HG03521 (cell line): ENCODE results near the gene VPS35L.
"Not testable (repeated sequence)": the region's sequence is repeated elsewhere in the genome, so short reads cannot be mapped to it uniquely, and the experiment has no call there.

Source experiments
- ATAC-seq: cut with Tn5 transposase; IDR thresholded peaks from one replicate; pipeline ENCODE4 v1.9.1; 2021; ENCODE audit warnings: mild to moderate bottlenecking, moderate library complexity; ENCODE audit not compliant: unreplicated experiment

Gene VPS35L

GRCh38 chr16:19645557-19645981 lies 90.1 kb downstream of the VPS35L start:
- ATAC-seq: no peak

- no peak for ATAC-seq
Observed at GRCh38 chr16:19649980-19650379, 94.5 kb downstream of the VPS35L start.

- no peak for ATAC-seq
Observed at GRCh38 chr16:19654147-19654546, 98.6 kb downstream of the VPS35L start.

DNA sequence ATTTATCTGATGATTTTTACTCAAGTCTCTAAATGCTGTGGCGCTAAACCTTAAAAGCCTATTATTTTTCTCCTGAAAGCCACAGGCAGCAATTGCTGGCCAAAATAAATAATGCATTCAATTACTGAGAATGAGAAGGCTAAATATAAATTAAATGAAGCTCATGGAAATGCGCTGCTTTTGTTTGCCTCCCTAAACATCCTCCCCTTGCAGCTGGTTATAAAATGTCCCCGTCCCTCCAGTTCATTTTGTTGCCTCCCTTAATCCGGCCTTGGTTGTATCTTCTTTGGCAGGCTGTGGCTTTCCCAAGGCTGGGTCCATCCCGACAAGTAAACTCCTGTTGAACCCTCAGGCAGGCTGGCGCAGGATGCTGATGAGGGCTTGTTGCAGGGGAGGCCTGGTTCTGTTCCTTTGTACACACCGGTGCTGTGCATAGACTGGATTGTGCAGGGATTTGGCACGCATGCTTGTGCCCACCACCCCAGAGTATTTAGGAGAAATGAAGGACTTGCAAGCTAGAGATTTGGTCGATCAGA lies 99.8 kb downstream of the VPS35L start:
- no peak for ATAC-seq

GRCh38 chr16:19657831-19658230 lies 102.3 kb downstream of the VPS35L start:
- ATAC-seq: no peak

DNA sequence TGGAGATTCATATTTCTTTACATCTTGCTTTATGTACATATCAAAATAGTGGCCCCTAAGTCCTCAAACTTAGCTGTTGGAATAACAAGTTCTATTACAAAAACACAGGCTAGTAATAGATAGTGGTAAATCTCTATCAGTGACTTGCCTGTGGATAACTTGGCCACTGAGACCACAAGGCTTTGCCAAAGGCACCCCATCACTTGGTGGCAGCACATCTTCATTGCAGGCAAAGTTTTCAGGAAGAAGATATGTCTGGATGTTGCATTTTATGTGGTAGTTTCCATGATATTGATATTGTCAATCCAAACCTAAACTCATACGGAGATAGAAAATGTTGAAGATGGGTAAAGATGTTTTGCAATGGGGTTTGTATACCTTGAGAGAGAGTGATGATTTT lies 104.1 kb downstream of the VPS35L start:
- ATAC-seq: no peak

DNA sequence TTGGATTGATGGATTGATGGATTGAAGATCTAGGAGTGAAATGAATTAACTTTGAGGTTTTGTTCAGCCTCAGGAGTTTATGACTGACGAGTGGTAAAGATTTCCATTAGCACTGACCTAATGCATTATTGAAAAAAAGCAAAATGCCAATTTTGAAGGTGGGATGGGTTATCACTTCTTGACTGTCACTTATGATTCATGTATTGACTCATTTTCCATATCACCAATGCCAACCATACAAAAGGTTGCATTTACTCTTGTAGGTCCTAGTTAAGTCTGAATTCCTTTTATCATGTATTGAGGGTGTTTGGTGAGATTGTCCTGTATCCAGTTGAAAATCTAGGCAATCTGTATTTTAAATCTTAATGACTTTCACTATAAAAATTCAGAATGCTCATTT lies 104.9 kb downstream of the VPS35L start:
- no peak for ATAC-seq

DNA sequence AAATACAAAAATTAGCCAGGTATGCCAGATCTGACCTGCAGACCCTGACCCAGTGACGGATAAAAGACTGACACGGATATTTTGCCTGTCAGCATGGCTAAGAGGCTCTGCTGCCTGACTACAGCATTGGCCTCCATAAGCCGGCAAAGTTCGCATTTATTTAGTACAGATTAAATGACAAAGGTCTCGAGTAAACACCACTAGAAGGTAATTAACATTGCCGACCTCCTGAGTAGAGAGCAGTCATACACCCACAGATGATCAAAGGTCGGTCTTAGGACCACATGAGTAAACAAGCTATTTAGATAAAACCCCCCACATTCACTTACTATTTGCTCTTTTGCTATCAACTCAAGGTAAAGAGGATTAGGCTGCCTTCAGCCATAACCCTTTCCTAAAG lies 106.8 kb downstream of the VPS35L start:
- no peak for ATAC-seq

GRCh38 chr16:19664166-19664565 lies 108.7 kb downstream of the VPS35L start:
- ATAC-seq: no peak

DNA sequence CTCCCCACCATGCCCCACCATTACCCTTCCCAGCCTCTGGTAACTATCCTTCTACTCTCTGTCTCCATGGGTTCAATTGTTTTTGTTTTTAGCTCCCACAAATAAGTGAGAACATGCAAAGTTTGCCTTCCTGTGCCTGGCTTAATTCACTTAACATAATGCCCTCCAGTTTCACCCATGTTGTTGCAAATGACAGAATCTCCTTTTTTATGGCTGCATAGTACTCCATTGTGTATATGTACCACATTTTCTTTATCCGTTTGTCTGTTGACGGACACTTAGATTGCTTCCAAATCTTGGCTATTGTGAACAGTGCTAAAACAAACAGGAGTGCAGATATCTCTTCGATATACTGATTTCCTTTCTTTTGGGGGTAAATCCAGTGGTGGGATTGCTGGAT lies 109.8 kb downstream of the VPS35L start:
- ATAC-seq: not testable (repeated sequence)

- no peak for ATAC-seq
Observed at GRCh38 chr16:19666477-19666876, 111.0 kb downstream of the VPS35L start.

DNA sequence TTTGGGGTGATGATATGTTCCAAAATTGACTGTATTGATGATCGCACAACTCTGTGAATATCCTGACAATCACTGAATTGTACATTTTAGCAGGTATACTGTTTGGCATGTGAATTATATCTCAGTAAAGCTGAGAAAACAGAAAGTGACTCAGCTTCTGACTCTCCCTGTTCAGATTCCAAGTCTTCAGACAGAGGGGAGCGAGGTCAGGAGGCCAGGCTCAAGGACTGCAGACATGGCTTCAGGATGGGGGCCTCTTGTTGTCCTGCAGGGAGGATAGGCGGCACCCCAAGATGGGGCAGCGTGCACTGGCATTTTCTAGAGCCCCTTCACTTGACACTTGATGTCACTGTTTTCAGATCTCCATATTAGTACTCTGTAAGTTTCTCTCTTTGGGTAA lies 116.9 kb downstream of the VPS35L start:
- ATAC-seq: no peak

- no peak for ATAC-seq
Observed at GRCh38 chr16:19674485-19674884, 119.0 kb downstream of the VPS35L start.

DNA sequence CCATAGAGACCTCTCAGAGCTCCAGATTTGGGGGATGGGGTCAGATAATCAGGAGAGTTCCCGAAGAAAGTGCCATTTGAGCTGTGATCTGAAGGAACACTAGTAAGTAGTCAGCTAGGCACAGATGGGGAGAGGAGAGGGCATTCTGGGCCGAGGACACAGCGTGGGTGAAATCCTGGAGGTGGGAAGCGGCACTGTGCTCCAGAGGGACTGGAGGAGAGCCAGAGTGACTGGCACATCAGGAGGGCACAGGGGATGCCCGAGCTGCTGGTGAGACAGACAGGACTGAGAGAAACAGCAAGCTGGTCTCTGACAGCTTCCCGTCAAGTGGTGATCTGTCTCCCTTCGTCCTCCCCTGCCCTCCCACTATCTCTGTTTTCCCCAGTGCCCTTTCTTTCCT lies 121.9 kb downstream of the VPS35L start:
- no peak for ATAC-seq

- no peak for ATAC-seq
Observed at GRCh38 chr16:19678804-19679203, 123.3 kb downstream of the VPS35L start.

GRCh38 chr16:19679281-19679680 lies 123.8 kb downstream of the VPS35L start:
- ATAC-seq: not testable (repeated sequence)

GRCh38 chr16:19680881-19681340 lies 125.4 kb downstream of the VPS35L start:
- ATAC-seq: no peak

DNA sequence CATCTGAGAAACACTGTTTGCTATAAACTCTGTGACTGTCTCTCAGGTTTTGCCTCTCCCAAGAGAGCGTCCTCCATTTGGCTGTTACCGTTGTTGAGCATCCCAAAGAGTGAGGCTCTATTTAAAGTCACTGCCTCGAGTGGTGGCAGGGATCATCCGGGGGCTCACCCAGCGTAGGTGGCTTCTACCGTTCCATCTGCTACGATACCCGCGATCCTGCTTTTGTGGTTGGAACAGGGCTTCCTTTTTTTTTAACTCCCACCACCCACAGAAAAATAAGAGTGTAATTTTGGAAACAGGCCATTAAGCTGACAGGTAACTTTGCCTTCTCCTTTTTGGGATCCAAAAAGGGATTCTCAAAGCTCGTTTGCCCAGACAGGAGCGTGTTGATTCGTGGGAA lies 126.1 kb downstream of the VPS35L start:
- ATAC-seq: no peak

DNA sequence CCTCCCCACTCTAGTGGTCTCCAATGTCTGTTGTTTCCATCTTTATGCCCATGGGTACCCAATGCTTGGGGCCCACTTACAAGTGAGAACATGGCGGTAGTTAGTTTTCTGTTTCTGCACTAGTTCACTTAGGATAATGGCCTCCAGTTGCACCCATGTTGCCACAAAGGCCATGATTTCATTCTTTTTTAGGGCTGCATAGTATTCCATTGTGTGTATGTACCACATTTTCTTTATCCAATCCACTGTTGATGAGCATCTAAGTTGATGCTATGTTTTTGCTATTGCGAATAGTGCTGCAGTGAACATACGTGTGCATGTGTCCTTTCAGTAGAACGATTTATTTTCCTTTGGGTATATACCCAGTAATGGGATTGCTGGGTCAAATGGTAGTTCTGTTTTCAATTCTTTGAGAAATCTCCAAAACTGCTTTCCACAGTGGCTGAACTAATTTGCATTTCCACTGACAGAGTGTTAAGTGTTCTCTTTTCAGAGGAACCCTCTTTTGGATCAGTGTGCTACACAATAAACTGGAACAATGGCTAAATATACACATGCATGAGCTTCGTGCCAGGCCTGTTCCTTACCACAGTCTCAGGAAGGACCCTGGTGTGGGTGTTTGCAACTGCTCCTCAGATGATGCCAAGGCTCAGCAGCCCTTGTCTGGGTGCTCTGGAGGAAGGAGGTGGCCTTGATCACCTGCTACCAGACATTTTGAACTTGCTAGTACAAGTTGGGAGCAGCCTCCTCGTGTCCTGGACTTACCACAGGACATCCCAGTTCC lies 128.1 kb downstream of the VPS35L start:
- ATAC-seq: no peak

DNA sequence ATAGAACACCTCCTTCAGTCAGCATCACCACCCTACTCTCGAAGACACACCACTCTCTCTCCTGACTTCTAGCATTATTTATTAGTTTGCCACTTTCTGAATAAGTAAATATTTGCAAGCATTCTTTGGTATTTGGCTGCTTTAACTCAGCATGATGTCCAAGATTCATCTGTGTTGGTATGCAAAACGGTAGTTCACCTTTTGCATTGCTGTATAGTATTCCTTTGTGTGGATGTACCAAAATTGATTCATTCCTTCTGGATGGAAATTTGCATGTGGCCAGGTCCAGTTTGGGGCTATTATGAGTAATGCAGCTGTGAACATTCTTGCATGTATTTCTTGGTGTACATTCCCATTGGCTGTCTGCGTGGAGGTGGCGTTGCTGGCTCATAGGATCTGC lies 129.7 kb downstream of the VPS35L start:
- ATAC-seq: no peak

- no peak for ATAC-seq
Observed at GRCh38 chr16:19687279-19687678, 131.8 kb downstream of the VPS35L start.

DNA sequence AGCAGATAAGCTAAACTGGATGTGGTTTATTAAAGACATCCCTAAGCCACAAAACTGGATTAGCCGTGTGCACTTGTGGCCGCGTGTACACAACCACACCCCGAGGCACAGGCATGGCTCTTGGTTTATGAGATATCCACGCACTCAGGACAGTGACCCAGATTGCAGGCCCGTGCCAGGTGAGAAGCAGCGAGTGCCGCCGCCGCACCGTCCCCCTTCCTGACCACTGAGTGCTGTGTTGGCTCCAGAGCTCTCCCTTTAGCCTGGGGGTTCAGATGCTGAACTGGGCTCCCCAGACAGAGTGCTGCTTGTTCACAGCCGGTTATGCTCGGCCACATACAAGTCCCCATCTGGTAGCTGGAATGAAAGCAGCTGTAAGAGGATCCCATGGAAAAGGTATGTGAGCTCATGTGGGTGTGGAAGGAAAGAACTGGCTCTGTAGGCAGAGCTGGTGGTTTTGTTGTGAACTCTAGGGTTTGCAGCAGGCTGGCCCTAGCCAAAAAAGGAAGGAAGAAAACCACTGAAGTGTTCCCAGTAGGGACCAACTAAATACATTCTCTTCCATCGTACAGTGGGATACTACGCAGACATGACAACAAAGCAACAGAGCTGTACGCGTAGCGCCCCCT lies 133.0 kb downstream of the VPS35L start:
- no peak for ATAC-seq
